HG02840 (cell line): Measurements from ENCODE around the gene SUB1.
"Not testable (repeated sequence)": the region's sequence is repeated elsewhere in the genome, so short reads cannot be mapped to it uniquely, and the experiment has no call there.

Source experiments
- ATAC-seq: cut with Tn5 transposase; IDR thresholded peaks from one replicate; pipeline ENCODE4 v1.9.1; 2021; ENCODE audit warnings: mild to moderate bottlenecking, moderate library complexity, moderate number of reproducible peaks; ENCODE audit not compliant: unreplicated experiment, low FRiP score

SUB1 gene

GRCh38 chr5:32563614-32564013, 21.7 kb upstream of the SUB1 start:
- no peak for ATAC-seq

DNA sequence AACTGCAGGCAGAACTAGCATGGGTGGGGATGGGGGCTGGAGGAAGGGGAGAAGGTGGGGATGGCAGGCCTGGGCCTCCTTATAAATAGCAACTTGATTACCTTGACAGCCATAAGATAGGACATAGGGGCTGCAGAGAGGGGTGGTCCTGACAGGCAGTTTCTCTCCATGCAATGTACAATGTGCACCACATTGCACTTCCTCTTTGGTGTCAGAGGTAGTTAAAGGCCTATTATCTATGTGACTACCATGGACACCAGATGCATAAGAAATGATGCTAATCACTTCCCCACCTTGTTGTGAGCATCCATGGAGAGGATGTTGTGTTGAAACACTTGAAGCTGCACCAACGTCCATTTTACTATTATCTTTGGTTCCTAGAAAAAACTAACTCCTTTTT, 20.2 kb upstream of the SUB1 start:
- ATAC-seq = no peak

GRCh38 chr5:32566319-32567111, 18.8 kb upstream of the SUB1 start:
- no peak for ATAC-seq

DNA sequence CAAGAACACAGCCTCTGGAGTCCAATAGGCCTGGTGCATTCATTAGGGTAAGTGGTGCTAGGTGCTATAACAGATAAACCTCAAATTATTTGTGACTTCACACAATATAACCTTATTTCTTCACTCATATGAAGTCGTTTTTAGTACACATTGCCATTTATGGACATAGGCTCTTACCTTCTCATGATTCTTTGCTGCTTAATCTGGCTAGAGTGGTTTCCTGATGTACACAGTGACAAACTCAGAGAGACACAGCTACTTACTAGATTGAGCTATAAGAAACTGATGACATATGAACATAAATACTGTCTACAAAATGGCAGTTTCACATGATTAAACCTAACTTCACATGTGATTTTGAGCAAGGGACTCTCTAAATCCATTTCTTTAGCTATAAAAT, 14.2 kb upstream of the SUB1 start:
- ATAC-seq = no peak

DNA sequence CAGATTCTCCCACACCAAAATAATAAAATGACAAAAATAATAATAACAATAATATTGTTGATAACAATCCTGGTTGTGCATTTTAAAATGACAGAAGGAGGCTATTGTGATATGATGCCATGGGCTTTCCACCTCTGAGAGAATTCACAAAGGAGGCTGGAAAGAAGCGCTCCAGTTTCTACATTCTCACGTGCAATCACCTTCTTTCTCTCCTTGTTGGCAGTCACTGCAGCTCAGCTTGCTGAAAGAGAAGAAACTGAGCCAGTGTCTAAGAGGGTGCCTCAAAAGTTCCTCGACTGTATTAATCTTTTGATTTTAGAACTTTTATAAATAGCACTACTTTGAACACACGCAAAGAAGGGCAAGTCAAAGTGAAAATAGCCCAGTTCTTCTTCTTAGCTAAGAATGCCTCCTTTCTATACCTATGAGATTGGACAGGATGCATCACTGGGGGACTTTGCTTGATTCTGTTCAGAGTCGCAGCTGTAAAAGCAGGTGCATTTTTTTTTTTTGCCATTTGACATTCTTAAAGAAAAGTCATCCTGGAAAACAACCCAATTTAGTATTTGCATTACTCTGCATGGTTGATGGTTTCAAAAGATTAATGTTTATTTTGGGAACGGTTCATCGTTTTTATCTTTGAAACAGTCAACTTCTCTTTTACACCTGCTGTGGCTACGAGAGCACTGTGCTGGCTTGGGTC, 12.4 kb upstream of the SUB1 start:
- ATAC-seq = peak; percentile 96

DNA sequence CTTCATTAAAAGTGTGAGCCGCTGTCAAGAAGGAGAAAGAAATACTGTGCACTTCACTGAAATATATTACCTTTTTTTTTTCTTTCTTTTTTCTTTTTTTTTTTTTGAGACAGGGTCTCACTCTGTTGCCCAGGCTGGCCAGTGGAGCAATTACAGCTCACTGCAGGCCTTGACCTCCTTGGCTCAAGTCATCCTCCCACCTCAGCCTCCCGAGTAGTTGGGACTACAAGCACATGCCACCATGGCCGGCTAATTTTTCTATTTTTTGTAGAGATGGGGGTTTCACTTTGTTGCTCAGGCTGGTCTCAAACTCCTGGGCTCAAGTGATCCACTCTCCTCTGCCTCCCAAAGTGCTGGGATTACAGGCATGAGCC, 11.9 kb upstream of the SUB1 start:
- ATAC-seq = not testable (repeated sequence)

GRCh38 chr5:32574540-32575175, 10.7 kb upstream of the SUB1 start:
- ATAC-seq = no peak

- no peak for ATAC-seq
Measured at GRCh38 chr5:32578363-32578762, 7.0 kb upstream of the SUB1 start.

- ATAC-seq = no peak
Measured at GRCh38 chr5:32578764-32579163, 6.6 kb upstream of the SUB1 start.

DNA sequence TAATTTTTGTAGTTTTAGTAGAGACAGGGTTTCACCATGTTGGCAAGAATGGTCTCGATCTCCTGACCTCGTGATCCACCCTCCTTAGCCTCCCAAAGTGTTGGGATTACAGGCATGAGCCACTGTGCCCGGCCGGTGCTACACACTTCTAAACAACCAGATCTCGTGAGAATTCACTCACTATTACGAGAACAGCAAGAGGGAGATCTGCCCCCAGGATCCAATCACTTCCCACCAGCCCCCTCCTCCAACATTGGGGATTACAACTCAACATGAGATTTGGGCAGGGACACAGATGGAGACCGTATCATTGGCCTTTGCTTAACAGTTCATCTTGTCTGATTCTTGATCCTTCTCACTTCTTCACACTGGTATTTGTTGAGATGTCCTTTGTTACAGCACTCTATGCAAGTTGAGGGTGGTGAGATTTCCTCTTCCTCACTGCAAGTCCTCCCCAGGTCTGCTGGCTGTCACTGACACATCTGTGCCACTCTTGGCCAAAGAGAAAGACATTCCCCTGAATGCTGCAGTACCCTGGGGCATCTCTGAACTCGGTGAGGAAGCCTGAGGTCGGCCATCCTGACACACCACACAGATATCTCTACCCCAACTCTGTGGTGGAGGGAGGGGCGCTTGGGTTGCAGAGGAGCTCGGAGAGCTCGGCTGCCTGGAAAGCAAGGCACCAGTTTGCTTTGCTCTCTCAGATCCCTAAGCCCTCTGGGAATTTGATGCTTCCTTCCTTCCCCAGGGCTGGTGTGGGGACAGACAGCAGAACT, 4.2 kb upstream of the SUB1 start:
- ATAC-seq = no peak

GRCh38 chr5:32583582-32584232, 1.6 kb upstream of the SUB1 start:
- peak; percentile 72 for ATAC-seq

- ATAC-seq = no peak
Measured at GRCh38 chr5:32584646-32585045, 711 bp upstream of the SUB1 start.

DNA sequence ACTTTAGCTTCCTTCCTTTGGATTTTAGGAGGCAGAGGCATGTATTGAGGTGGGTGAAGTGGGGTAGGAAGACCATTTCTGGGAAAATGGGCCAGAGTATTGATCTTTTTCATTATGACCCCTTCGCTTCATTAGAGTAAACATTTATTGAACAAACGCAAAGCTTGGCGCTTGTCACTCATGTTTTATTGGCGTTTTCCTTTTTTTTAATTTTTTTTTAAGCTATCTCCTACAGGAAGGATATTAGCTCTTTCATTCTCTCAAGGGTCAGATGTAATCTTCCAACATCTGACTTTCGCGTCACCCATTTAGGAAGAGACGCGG, 273 bp upstream of the SUB1 start:
- ATAC-seq = no peak

- ATAC-seq = no peak
Measured at GRCh38 chr5:32586276-32586599, 881 bp downstream of the SUB1 start.

DNA sequence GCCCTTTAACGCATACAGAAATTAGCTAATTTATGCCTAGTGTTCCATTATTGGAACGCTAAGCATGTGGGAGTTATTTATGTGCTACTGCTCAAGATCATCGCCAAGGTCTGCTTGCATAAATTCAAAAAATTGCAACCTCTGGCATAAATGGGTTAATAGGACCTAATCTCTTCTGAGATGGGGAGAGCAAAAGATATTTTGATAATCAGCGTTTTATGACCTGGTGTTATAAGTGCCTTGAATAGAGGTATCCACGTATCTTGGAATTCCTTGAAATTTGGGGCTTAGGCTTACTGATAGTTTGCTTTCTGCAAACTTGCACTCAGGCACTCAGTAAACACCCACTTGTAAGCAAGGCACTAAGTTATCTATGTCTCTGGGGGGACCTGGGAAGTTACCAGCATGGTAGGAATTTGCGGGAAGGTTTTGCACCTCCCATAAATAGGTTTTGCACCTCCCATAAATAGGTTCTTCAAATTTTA, 1.8 kb downstream of the SUB1 start:
- no peak for ATAC-seq

GRCh38 chr5:32589416-32589815, 4.1 kb downstream of the SUB1 start:
- ATAC-seq = no peak

DNA sequence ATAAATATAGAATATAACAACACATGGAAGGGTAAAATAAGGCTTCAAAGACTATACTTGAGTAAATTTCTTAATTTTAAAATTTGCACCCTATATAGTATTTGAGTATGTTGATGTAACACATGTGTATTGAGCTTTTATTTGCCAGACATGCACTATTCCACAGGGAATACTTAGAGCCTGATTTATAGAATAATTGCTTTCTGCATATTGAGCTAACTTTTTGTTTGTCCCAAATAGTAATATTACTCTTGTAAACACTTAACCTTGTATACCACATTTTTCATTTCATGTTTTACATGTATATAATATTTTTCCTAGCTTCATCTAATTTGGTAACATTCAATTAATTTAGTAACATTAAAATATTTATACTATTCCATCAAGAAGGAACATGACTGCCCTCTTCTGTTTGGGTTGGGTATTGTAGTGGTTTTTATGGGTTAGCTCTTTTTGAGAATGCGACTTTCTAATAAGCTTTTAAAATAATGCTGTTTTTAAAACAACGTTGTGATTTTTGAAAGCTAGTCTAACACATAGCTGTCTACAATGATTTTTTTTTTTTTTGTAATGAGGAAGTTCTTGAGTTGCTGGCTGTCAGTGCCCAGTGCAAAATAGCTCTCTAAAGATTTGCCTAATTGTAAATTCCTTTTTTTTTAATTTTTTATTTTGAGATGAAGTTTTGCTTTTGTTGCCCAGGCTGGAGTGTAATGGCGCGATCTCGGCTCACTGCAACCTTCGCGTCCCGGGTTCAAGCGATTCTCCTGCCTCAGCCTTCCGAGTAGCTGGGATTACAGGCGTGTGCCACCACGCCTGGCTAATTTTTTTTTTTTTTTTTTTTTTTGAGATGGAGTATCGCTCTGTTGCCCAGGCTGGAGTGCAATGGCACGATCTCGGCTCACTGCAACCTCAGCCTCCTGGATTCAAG, 4.8 kb downstream of the SUB1 start:
- no peak for ATAC-seq

DNA sequence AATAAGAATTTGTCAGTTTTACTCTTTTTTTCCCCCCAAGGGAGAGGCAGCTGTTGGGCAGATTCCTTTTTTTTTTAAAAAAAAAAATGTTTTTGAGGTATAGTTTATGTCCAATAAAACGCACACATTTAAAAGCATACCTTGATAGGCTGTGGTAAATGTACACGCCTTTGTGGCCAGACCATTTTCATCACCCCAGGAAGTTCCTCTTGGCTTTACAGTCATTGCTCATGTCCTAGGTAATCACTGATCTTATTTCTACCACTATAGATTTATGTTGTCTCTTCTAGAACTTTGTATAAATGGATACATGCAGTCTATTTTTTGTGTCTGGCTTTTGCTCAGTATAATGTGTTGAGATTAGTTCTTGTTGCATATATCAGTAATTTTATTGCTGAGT, 9.8 kb downstream of the SUB1 start:
- no peak for ATAC-seq

GRCh38 chr5:32597041-32597629, 11.8 kb downstream of the SUB1 start:
- no peak for ATAC-seq
